NCI-H2171 (cell line): ENCODE results near the gene ASIC3.

Experiments
- DNase-seq: peaks from one replicate; lab custom pipeline; 2025; lab: John Stamatoyannopoulos, UW

ASIC3 gene

DNA sequence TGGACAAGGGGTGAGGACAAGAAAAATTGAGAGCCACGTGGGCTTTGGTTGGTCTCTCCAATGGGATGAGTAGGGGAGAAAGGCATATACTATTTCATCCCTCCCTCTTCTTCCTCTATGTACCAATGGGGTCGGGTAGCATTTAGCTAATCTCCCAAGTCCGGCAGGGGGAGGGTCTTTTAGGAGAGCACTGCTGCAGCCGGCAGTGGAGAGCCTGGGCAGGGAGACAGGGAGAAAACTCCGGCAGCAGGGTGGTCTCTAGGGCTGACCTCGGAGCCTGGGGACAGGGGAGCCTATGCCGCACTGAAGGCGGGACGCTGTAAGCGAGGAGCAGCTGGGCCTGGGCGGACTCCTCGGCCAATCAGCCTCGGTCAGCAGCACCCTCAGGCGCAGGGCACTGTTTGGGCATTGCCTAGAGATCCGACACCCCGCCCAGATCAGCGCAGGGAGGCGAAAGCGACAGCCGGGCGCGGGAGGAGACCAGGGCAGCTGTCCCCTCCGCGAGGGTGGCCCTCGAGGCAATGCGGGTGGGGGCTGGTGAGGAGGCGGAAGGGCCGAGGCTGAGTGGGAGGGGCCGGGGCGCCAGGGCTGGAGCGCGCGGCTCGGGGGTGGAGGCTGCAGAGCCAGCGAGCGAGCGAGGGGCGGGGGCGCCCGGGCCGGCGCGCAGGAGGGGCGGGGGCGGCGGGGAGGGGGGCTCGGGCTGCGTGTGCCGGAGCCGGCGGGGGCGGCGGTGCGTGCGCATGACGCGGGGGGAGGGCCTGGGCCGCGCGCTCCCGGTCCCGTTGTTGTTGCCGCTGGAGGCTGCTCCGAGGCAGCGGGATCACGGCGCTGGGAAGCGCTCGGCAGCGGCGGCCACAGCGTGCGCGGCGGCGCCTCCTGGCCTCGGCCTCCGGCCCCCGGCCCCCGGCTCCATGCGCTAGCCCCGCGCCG is 37.6 kb downstream of the ASIC3 start, which contains the start of gene AGAP3:
Gene AGAP3 (plus strand): TSS at position 785 of the 930 bp plus-strand sequence. CDS start 267 bp downstream, outside the sequence.
- DNase-seq = peak; percentile 44

DNA sequence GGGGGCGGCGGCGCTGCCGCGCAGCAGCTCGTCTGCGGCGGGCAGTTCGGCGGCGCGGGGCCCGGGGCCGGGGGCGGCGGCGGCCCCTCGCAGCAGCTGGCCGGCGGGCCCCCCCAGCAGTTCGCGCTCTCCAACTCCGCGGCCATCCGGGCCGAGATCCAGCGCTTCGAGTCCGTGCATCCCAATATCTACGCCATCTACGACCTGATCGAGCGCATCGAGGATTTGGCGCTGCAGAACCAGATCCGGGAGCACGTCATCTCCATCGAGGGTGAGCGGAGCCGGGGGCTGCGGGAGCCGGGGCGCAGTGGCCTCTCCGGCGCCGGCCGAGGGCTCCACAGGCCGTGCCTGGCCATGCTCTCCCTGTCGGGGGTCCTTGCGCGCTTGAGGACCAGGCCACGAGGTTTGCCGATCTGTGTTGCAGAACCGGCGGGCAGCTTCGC is 38.5 kb downstream of the ASIC3 start:
- DNase-seq = no peak

DNA sequence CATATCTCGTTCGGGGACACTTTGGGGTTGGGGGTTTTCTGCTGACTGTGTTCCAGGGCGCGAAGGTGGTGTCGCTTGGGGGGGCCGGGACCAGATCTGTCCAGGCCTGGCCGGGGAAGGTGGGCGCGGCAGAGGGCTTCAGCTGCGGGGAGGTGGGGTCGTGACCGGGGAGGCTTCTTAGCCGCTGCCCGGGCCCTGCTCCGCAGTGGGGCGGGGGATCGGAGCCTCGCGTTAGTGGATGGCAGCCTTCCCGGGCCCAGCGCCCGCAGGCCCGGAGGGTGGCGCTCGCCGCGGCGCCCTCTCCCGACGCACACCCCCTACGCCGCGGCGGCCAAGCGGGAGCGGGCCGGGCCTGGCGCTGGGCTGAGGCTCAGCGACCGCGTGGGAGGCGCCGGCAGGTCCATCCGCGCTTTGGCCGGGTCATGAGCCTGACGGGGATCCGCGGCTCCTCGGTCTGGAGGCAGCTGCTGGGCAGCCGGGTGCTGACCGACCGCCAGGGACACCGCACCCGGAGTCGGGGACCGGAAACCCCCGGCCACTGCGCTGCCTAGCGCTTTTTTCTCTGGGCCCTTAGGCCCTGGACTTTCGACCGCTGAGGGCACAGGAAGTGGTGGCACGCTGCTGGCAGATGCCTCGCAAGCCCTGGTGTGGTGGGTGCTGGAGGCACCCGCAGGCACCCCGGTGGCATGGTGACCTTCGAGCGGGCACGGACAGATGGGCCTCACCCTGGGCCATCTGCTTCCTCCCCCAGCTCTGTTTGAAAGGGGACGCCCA is 39.1 kb downstream of the ASIC3 start:
- peak; percentile 39 for DNase-seq

DNA sequence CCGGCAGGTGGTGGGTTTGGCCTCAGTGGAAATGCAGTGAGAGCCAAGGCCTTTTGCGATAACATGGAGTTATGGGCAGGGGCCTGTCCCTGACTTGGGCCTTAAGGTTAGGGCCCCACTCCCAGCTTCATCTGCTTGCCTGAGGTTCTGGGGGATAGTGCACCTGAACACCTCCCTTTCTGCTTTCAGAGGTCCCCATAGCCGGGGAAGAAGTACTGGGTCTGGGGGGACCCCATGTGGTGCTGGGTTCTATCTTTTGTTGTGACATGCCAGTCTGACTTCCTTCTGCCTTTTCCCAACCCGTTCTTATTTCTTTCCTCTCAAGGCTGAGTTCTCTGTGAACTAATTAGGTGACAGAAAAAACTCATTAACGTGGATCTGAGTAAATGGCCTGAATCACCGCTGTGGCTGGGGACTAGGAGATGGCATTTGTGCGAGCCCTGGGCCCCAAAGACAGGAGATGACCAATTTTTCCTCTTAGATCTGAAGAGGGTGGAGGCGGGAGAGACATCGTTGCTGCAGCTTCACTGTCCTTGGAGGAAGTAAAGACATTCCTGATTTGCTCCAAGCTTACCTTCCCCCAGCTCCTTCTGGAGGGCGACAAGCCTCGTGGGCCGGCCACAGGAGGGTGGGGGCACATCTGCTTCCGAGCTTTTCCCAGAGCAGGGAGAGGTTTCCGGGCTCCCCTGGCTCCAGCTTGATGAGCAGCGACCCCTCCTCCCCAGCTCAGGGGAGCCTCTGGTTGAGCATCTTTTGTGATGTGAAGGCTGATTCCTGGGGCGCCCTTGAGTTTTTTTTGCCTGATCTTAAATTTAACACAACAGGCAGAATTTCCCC is 39.9 kb downstream of the ASIC3 start:
- no peak for DNase-seq

DNA sequence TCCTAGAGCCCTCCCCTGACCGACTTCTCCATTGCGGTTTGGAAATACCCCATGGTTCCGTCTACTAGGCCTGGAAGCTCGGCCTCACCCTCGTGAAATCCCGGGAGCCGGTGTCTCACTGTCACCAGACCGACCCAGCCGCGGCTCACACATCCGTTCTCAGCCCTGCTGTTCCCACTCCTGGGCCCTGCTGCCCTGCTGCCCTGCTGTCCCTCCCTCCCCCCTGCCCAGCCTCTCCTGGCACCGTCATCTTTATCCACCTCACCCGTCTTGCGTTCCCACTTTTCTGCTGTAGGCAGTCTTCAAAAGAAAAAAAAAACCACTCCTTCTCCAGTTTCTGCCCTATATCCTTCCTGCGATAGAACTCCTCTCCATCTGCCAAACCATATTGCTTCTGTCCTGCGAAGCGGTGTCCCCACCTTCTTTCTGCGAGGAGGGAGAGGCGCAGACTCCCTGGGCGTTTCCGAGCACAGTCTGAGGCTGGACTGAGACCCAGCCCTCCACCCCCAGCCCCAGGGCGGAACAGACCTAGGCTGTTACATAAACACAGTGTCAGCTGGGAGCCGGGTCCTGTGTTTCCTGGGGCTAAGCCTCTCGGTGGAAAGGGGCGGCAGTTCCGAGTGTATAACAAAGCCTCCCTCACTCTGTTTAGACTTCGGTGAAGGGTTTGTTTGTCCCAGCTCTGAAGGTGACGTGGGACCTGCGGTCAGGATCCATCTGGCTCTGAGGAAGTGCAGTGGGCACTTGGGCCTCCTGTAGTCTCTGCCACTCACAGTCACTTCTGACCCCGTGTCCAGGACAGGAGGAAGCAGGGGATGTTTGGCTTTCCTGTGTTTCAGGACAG is 40.7 kb downstream of the ASIC3 start:
- DNase-seq = peak; percentile 81

DNA sequence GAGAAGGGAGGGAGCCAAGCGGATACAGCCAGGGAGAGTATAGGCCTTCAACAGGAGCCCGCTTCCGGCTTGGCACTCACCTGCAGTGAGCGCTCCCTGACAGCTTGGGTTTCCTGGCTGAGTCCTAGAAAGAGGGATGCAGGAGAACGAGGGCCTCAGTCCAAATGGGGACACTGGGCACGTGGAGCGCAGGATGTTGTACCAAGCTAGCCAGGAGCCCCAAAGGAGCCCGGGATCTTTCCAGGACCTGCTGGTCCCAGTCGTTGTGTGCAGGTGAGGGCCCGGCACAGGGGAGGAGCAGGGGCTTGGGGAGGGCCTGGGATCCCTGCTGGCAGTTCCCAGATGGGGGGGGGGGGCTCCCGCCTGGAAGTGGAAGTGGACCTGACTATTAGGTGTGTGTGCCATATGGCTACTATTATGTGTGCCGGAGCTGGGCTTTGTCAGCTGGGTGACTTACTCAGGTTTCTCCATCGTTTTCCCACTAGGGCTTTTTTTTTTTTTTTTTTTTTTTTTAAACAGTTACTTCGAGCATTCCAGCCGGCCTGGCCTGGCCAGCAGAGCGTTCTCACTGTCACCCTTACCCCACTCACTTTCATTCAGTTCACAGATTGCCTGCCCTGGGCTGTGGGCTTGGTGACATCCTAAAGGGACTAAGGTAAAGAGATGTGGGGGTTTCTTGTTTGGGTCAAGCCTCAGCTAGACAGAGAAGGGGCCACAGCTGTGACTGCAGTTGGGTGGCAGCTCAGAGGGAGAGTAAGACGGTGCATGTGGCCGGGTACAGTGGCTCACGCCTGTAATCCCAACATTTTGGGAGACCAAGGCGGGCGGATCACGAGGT is 41.8 kb downstream of the ASIC3 start:
- peak; percentile 70 for DNase-seq

DNA sequence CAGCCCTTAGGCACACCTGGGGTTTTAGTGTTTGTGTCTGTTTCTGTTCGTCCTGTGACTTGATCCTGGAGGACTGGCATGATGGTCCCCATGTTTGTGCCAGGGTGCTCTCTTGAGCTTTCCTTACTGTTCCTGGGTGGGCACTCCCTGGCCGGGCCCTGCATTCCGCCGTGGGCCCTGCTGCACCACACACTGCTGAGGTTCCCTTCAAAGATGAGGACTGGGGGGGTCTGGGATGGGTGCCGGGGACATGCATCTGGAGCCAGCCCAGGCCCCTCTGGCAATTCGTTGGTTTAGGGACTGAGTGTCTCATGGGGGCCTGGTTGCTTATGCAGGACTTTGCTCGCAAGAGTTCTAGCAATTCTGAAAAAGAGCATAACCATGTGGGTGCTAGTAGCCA is 42.7 kb downstream of the ASIC3 start:
- DNase-seq = no peak

DNA sequence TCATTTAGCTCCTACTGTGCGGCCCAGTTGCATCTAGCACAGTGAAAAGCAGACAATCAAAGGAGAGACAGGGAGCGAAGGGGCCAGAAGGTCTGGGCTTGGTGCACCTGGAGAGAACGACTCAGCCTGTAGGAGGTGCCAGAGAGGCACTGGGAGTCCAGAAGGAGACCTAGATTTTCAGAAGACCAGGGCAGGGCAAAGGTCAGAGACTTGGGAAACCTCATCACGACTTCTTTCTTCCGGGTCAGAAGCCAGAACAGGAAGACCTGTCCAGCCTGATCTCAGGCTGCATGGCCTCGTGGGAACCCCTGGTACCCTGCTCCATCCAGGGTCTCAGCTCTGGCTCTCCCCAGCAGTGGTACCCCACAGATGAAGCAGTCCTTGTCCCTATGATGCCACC is 43.1 kb downstream of the ASIC3 start:
- no peak for DNase-seq

DNA sequence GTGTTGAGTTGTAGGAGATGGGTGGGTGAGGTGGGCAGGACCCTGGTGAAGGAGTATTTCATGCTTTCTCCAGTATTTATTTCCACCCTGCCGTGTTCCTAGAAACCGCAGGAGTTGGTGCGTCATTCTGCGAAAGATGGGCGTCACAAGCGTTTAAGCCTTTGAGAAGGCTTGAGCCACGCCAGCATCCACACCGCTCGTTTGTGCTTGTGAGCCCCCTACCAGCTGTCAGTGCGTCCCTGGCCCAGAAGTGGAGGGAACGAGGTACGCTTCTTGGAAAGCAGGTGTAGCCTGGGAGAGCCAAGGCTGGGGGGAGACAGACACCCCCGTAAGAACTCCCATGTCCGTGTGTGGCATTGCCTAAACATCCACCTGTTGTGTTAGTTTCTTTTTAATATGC is 43.7 kb downstream of the ASIC3 start:
- no peak for DNase-seq

DNA sequence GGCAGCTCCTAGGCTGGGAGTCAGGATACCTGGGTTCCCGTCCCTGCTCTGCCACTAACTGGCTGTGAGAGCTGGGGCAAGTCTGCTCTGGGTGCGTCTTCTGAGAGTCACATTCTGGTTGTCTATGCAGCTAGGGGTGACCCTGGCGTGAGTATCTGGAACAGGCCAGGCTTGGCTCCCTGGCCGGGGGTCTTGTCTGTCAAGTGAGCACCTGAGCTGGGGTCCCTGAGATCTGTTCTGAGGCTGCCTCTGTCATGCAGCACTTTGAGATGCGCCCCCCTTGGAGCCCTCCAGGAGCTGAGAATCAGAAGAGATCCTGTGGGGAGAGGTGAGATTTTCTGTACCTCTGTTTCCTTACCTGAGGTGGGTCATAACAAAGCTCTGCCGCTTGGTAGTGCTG is 45.4 kb downstream of the ASIC3 start:
- DNase-seq = no peak

DNA sequence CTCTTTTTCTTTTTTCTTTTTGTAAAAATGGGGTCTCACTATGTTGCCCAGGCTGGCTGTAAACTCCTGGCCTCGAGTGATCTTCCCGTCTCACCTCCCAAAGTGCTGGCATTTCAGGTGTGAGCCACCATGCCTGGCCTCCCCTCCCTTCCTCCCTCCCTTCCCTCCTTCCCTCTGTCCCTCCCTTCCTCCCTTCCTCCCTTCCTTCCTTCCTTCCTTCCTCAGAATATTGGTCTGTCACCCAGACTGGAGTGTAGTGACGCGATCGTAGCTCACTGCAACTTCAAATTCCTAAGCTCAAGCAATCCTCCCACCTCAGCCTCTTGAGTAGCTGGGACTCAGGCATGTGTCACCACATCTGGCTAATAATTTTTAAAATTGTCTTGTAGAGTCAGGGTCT is 46.3 kb downstream of the ASIC3 start:
- DNase-seq = no peak

DNA sequence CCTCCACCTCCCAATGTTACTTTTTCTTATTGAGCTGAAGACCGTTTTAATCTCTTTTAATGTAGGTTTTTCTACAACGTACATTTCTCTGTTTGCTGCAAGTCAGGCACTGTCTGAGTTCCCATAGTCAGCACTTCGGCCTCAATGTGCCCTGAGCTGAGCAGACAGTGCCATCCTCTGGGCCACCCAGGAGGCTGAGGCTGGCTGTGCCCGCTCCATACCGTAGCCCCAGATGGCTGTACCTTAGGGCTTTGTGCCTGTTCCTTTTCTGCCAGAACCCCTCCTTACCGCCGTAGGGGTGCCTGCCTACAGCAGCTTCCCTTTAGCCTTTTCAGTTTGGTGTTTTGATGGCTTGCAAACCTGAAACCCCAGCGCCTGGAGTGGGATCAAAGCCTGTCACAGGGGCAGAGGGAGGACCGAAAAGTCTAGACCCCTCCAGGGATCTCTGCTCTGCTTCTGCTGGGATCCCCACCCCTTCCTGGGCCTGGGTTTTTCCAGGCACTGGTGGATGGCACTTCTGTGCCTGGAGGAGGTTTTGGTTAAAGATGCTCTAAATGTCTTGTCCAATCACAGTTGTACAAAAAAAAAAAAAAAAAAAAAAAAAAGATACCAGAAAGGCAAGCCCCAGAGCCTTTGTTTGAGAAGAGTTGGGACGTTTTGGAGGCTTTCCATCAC is 46.9 kb downstream of the ASIC3 start:
- DNase-seq = no peak

DNA sequence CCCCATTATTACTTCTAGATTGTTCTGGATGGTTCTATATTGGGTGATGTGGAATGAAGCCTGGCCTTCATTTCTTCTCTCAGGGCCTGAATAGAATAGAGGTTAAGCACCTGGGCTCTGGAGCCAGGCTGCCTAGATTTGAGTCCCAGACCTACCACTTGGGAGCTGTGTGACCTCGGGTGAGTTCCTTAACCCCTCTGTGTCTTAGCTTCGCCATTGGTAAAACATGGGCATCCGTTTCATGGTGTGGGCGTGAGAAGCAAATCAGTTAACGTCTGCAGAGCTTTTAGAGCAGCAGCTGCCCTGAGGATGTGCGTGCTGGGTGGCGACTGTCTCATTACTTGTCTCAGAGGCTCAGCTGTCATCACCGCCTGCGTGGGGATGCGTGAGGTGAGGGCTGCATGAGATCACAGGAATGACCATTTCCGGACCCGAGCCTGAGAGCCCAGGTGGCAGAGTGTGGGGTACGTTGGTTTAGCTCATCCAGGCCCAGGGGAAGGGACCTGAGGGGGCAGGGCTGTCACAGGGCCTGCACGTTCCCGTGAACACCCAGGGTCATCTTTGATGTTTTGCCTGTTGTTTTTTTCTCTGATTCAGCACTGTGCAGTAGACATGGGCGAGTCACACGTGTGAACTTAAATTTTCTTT is 47.6 kb downstream of the ASIC3 start:
- no peak for DNase-seq

DNA sequence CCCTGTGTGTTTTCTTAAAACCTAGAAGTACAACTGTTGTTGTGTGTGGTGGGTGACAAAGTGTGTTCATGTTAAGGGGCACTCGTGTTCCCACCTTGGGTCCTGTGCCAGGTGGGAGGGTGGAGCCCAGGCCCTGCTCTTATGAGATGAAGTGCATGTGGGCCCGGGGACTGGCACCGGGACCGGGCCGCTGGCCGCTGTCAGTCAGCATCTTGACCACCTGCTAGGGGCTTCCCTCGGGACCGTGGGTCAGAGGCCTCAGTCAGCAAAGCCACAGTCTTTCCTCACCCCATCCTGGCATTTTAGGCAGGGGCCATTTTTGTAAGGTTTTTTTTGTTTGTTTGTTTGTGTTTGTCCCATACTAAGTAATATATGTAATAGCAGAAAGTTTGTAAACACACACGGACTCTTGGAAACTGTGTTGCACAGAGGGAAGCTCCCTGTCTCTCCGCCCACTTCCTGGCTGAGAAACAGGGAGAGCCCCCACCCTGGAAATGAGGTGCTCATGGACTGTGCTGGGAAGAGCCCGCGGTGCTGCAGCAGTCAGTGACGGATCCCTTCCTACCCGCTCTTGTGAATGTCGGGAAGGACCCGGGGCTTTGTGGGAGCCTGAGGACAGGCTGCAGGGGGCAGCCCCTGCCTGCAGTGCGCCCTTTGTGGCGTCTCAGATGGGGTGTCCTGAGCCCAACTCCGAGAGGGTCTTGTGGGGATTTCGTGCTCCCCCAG is 51.3 kb downstream of the ASIC3 start:
- no peak for DNase-seq

DNA sequence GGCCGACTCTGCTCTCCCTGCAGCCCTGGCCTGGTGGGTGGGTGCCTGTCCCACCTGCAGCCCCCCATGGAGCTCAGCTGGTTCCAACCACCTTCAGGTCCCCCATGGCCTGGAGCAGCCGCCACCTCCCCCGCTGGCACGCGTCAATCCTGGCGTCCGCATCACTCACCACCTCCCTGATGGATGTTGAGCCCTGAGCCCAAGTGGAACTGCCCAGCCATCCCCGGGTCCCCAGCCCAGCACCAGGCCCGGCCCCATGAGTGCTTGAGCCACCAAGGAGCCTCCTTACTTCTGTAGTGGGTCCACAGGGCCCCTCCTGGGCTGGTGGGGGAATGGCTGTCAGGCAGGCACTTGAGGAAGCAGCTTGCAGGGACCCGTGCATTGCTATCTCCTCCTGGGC is 52.6 kb downstream of the ASIC3 start:
- DNase-seq = no peak

DNA sequence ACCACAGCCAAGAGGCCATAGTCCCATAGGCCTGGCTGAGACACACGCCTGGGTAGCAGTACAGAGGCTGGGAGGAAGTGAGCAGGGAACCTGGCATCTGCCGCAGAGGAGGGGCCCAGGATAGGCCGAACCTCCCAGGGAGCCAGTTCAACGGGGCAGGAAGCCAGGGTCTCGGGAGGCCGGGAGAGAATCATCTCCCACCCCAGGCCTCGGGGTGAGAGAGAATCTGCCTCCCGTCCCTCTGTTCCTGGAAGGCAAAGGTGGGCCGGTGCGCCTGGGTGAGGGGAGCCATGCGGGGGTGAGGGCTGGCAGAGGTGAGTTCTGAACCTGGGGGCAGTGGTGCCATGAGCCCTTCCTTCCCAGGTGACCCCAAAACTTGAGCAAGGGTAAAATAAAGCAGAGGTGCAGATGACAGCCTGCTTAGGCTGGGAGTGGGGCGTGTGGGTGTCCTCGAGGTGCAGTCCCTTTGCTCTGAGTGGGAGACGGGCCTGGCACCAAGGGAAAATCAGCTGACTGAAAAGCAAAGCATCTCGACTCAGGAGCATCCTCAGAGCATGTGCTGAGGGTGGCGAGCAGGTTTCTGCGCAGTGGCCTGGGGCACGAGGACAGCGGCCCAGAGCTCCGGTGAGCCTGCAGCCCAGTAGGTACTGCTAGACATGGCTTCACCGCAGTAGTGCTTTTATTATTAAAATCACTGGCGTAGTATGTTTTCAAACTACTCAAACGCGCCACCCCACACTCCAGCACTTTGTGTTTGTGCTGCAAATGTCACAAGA is 53.5 kb downstream of the ASIC3 start:
- no peak for DNase-seq
